OCI-LY3 (cell line): Measurements from ENCODE around the gene CFAP43.

Source experiments
- EZH2phosphoT487 ChIP-seq: fragments of 200-600 bp; shearing (Covaris generic); IDR thresholded peaks from 2 replicates; pipeline ENCODE4 v1.6.1; 2018; ENCODE audit warnings: antibody characterized with exemption, mixed run types, low read depth
- TF ChIP-seq, protein P1 (sequence below): fragments of 200-600, 300-600 bp; sonication (generic); IDR thresholded peaks from 2 replicates; pipeline ENCODE4 v1.5.1; 2014; ENCODE audit warnings: antibody characterized with exemption, low read length, low read depth

DNA sequence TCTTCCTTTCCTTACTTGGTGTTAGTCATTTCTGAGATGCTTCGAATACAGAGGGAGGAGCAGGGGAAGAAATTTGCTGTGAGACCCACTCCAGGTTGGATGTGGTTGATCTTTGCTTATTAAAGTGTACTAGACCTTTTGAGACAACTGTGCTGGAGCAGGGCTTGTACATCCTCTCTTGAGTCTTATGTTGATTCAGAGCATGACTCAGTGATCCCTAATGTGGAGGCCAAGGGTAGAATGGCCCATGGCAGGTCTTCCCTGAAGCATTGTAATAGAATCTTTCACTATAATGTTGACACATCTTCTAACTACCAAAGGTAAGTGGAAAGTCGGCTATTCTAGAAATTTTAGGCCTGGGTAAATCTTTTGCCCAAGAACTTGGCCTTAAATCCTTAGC lies 127.2 kb downstream of the CFAP43 start:
- TF ChIP-seq, protein P1, sequence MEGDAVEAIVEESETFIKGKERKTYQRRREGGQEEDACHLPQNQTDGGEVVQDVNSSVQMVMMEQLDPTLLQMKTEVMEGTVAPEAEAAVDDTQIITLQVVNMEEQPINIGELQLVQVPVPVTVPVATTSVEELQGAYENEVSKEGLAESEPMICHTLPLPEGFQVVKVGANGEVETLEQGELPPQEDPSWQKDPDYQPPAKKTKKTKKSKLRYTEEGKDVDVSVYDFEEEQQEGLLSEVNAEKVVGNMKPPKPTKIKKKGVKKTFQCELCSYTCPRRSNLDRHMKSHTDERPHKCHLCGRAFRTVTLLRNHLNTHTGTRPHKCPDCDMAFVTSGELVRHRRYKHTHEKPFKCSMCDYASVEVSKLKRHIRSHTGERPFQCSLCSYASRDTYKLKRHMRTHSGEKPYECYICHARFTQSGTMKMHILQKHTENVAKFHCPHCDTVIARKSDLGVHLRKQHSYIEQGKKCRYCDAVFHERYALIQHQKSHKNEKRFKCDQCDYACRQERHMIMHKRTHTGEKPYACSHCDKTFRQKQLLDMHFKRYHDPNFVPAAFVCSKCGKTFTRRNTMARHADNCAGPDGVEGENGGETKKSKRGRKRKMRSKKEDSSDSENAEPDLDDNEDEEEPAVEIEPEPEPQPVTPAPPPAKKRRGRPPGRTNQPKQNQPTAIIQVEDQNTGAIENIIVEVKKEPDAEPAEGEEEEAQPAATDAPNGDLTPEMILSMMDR, result no peak
- no peak for TF ChIP-seq EZH2phosphoT487
